WTC11 (cell line): Measurements from ENCODE around the gene CD244.

Source experiments
- HMGA2 ChIP-seq: fragments of 250-450 bp; sonication (Bioruptor Pico); IDR thresholded peaks from 2 replicates; pipeline ENCODE4 v1.4.0; 2021; ENCODE audit warnings: mild to moderate bottlenecking, moderate library complexity
- TCF7 ChIP-seq: sonication (generic); formaldehyde crosslinking; IDR thresholded peaks from 2 replicates; pipeline ENCODE4 v1.8.0; 2022; ENCODE audit warnings: mild to moderate bottlenecking, low read depth, missing genetic modification reagents, moderate library complexity
- ZNF138 ChIP-seq: sonication (generic); formaldehyde crosslinking; conservative IDR thresholded peaks from 2 replicates; pipeline ENCODE4 v1.8.1; 2022; ENCODE audit warnings: mild to moderate bottlenecking, moderate library complexity, missing genetic modification reagents
- TF ChIP-seq, protein P1 (sequence below): fragments of 200-600 bp; IDR thresholded peaks from 2 replicates; pipeline ENCODE4 v1.8.0; 2022; ENCODE audit warnings: antibody characterized with exemption
- TF ChIP-seq, protein P2 (sequence below): sonication (generic); formaldehyde crosslinking; IDR thresholded peaks from 2 replicates; pipeline ENCODE4 v1.8.0; 2022; ENCODE audit warnings: mild to moderate bottlenecking, missing genetic modification reagents
- TF ChIP-seq, protein P3 (sequence below): sonication (generic); formaldehyde crosslinking; IDR thresholded peaks from 2 replicates; pipeline ENCODE4 v1.8.0; 2022; ENCODE audit warnings: mild to moderate bottlenecking, missing genetic modification reagents

DNA sequence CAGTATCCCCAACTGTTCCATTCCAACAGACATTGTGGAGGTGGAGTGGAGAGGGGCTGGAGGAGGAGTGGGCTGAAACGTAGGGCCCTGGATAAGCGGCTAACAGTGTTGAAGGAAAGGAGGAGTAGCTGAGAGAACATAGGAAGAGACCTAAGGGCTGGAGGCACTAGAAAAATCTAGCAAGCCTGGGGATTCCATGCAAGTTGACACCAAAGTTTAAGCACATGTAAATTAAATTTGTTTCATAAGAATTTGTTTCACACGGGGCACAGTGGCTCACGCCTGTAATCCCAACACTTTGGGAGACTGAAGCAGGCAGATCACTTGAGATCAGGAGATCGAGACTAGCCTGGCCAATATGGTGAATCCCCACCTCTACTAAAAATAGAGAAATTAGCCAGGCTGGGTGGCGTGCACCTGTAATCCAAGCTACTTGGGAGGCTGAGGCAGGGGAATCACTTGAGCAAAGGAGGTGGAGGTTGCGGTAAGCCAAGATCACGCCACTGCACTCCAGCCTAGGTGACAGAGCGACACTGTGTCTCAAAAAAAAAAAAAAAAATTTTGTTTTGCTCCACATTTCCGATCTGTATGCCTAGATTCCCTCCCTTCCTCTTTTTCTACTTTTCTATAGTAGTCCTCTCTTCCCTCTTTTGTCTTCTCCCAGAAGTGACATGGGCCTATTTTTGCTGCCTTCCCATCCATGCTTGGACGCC is 530 bp upstream of the CD244 start:
- TF ChIP-seq, protein P1, sequence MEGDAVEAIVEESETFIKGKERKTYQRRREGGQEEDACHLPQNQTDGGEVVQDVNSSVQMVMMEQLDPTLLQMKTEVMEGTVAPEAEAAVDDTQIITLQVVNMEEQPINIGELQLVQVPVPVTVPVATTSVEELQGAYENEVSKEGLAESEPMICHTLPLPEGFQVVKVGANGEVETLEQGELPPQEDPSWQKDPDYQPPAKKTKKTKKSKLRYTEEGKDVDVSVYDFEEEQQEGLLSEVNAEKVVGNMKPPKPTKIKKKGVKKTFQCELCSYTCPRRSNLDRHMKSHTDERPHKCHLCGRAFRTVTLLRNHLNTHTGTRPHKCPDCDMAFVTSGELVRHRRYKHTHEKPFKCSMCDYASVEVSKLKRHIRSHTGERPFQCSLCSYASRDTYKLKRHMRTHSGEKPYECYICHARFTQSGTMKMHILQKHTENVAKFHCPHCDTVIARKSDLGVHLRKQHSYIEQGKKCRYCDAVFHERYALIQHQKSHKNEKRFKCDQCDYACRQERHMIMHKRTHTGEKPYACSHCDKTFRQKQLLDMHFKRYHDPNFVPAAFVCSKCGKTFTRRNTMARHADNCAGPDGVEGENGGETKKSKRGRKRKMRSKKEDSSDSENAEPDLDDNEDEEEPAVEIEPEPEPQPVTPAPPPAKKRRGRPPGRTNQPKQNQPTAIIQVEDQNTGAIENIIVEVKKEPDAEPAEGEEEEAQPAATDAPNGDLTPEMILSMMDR: no peak
- no peak for TF ChIP-seq HMGA2 (CRISPR knock-in tag)
- TF ChIP-seq, protein P2, sequence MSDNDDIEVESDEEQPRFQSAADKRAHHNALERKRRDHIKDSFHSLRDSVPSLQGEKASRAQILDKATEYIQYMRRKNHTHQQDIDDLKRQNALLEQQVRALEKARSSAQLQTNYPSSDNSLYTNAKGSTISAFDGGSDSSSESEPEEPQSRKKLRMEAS (CRISPR knock-in tag): no peak
- TF ChIP-seq ZNF138 (CRISPR knock-in tag): no peak
- TF ChIP-seq TCF7 (CRISPR knock-in tag): no peak
- TF ChIP-seq, protein P3, sequence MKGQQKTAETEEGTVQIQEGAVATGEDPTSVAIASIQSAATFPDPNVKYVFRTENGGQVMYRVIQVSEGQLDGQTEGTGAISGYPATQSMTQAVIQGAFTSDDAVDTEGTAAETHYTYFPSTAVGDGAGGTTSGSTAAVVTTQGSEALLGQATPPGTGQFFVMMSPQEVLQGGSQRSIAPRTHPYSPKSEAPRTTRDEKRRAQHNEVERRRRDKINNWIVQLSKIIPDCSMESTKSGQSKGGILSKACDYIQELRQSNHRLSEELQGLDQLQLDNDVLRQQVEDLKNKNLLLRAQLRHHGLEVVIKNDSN (CRISPR knock-in tag): no peak
